K562 (cell line): ENCODE data around the gene FOSL1. TPM values are rescaled to one million over a fixed set of nuclear protein-coding genes. Genes with fewer than 3 reads are reported as not detected.

Experiments
- CHD1 ChIP-seq: fragments of 200-600 bp; sonication (generic); IDR thresholded peaks from one replicate; pipeline ENCODE4 v1.6.1; 2012; ENCODE audit warnings: mild to moderate bottlenecking, moderate library complexity, low read length, inconsistent platforms
- E2F6 ChIP-seq, 2 experiments: IDR thresholded peaks; 2 replicates each; pipeline ENCODE4 v1.6.1; 2011; ENCODE audit warnings: borderline replicate concordance in 1 of 2, control low read depth in 1 of 2, low read depth in 1 of 2, low read length in 1 of 2, mild to moderate bottlenecking in 1 of 2, mixed read lengths in 1 of 2, moderate library complexity in 1 of 2; ENCODE audit not compliant: insufficient read depth in 1 of 2, insufficient read length in 1 of 2, poor library complexity in 1 of 2, severe bottlenecking in 1 of 2; ENCODE audit errors: extremely low read depth in 1 of 2
- E2F8 ChIP-seq: fragments of 450-650 bp; IDR thresholded peaks from 2 replicates; pipeline ENCODE4 v1.7.1; 2018; ENCODE audit warnings: mild to moderate bottlenecking, low read depth; ENCODE audit not compliant: partially characterized antibody
- ELF1 ChIP-seq: fragments of 200-800 bp; sonication (Bioruptor generic); IDR thresholded peaks from 2 replicates; pipeline ENCODE4 v1.6.1; 2016; ENCODE audit warnings: missing genetic modification characterization, missing compliant biosample characterization
- EP400 ChIP-seq: fragments of 450-650 bp; IDR thresholded peaks from 2 replicates; pipeline ENCODE4 v1.6.1; 2017; ENCODE audit warnings: antibody characterized with exemption, mild to moderate bottlenecking, moderate library complexity
- HCFC1 ChIP-seq: IDR thresholded peaks from 2 replicates; pipeline ENCODE4 v1.6.1; 2012; ENCODE audit warnings: low read depth, low read length, improper control_type of control experiment
- LCOR ChIP-seq: sonication (generic); formaldehyde crosslinking; IDR thresholded peaks from 2 replicates; pipeline ENCODE4 v1.8.0; 2022; ENCODE audit warnings: mild to moderate bottlenecking, missing genetic modification reagents
- MCM7 ChIP-seq, 2 experiments: fragments of 450-650 bp; IDR thresholded peaks; 2 replicates each; pipeline ENCODE4 v1.6.1; 2016 to 2018
- MEIS2 ChIP-seq: fragments of 450-650 bp; IDR thresholded peaks from 2 replicates; pipeline ENCODE4 v1.6.1; 2014; ENCODE audit warnings: mild to moderate bottlenecking; ENCODE audit not compliant: partially characterized antibody
- MTA1 ChIP-seq: fragments of 450-650 bp; IDR thresholded peaks from 2 replicates; pipeline ENCODE4 v1.6.1; 2017; ENCODE audit warnings: borderline replicate concordance
- MTA2 ChIP-seq: fragments of 450-650 bp; IDR thresholded peaks from 2 replicates; pipeline ENCODE4 v1.6.1; 2016; ENCODE audit warnings: low read depth
- PHF8 ChIP-seq: fragments of 200-600 bp; sonication (generic); IDR thresholded peaks from 2 replicates; pipeline ENCODE4 v1.6.1; 2012; ENCODE audit warnings: mixed run types, mild to moderate bottlenecking, inconsistent platforms, low read length, moderate library complexity, borderline replicate concordance
- RBM15 ChIP-seq: fragments of 200-400 bp; formaldehyde crosslinking; IDR thresholded peaks from 2 replicates; pipeline ENCODE4 v1.6.1; 2018; ENCODE audit warnings: mild to moderate bottlenecking, low read length, moderate library complexity; ENCODE audit not compliant: insufficient read depth
- SIN3B ChIP-seq: fragments of 450-650 bp; IDR thresholded peaks from 2 replicates; pipeline ENCODE4 v1.6.1; 2017; ENCODE audit warnings: low read depth, mild to moderate bottlenecking, moderate library complexity
- SUPT5H ChIP-seq: fragments of 450-650 bp; IDR thresholded peaks from 2 replicates; pipeline ENCODE4 v1.6.1; 2016
- TCF3 ChIP-seq: sonication (generic); formaldehyde crosslinking; IDR thresholded peaks from 2 replicates; pipeline ENCODE4 v1.4.0; 2020; ENCODE audit warnings: mild to moderate bottlenecking, missing genetic modification reagents
- TEAD4 ChIP-seq, 2 experiments: sonication (generic) in 1 of 2; formaldehyde crosslinking in 1 of 2; IDR thresholded peaks; 2 replicates each; pipeline versions ENCODE4 v1.6.1 to v1.8.0; 2012 to 2022; ENCODE audit warnings: borderline replicate concordance in 1 of 2, inconsistent platforms in 1 of 2, low read length in 1 of 2, mild to moderate bottlenecking in 1 of 2, missing genetic modification reagents in 1 of 2
- ZBTB12 ChIP-seq: fragments of 250-450 bp; sonication (Bioruptor Pico); IDR thresholded peaks from 2 replicates; pipeline ENCODE4 v1.4.0; 2020
- ZFX ChIP-seq: sonication (generic); formaldehyde crosslinking; IDR thresholded peaks from 2 replicates; pipeline ENCODE4 v1.8.0; 2022; ENCODE audit warnings: mild to moderate bottlenecking, missing genetic modification reagents, moderate library complexity
- ZNF124 ChIP-seq: sonication (generic); formaldehyde crosslinking; IDR thresholded peaks from 2 replicates; pipeline ENCODE4 v1.8.1; 2022; ENCODE audit warnings: missing genetic modification reagents
- ZNF354B ChIP-seq: fragments of 250-450 bp; sonication (Bioruptor Pico); IDR thresholded peaks from 2 replicates; pipeline ENCODE4 v1.4.0; 2020
- ZNF57 ChIP-seq: fragments of 450-650 bp; formaldehyde crosslinking; IDR thresholded peaks from 2 replicates; pipeline ENCODE4 v1.4.0; 2020; ENCODE audit warnings: mild to moderate bottlenecking, moderate library complexity
- ZNF586 ChIP-seq: fragments of 450-650 bp; formaldehyde crosslinking; conservative IDR thresholded peaks from 2 replicates; pipeline ENCODE4 v1.4.0; 2020; ENCODE audit warnings: mild to moderate bottlenecking, moderate library complexity
- ZNF780A ChIP-seq: fragments of 250-450 bp; sonication (Bioruptor Pico); IDR thresholded peaks from 2 replicates; pipeline ENCODE4 v1.5.0; 2021; ENCODE audit warnings: mild to moderate bottlenecking
- polyA plus RNA-seq, 8 experiments: library from polyadenylated mRNA; depleted of rRNA in 4 of 8; stranded (reverse) in 5 of 8; unstranded in 3 of 8; fragments of >200 nt; fragmentation: Nextera tagmentation in 2 of 8; fragmentation: Illumina TruSeq in 1 of 8; extraction: Ambion mirVana in 2 of 8; extraction: Trizol in 1 of 8; gene quantifications; 2 replicates each; pipeline versions ENCODE4 v1.2.1 to v1.2.3, GENCODE V29; 2011 to 2014; ENCODE audit warnings: inconsistent platforms in 1 of 8, missing spikeins in 1 of 8
- total RNA-seq, 7 experiments: library from RNA; depleted of rRNA in 6 of 7; stranded (reverse); fragments of >200 nt in 6 of 7; fragmentation: Illumina TruSeq in 2 of 7; extraction: Trizol in 2 of 7; gene quantifications; 2 replicates each; pipeline versions ENCODE4 v1.2.1 to v1.2.3, GENCODE V29; 2011 to 2021; ENCODE audit warnings: low replicate concordance in 1 of 7

FOSL1 gene
- total and polyA plus RNA-seq, 9 of the 15 experiments (the other 6 are each of a cell fraction or from before 2014, with no cell fraction given) = 3.5 to 39.6 (median 10.0) TPM

GRCh38 chr11:65890324-65891218, 9.6 kb downstream of the FOSL1 start, which contains the start of gene CCDC85B (continued):
- TF ChIP-seq ELF1 (tag) = no peak
- no peak for TF ChIP-seq ZNF780A (CRISPR knock-in tag)
- no peak for TF ChIP-seq MTA1
- TF ChIP-seq ZBTB12 (CRISPR knock-in tag) = no peak; the same call in 1 of the 2 replicates
- no peak for TF ChIP-seq MTA2
- no peak for TF ChIP-seq ZNF124 (CRISPR knock-in tag)
- no peak for TF ChIP-seq RBM15
- peak; percentile 90; the same call in 1 of the 2 replicates for TF ChIP-seq PHF8
- no peak; the same call in 1 of the 2 replicates for TF ChIP-seq TEAD4 (IDR thresholded peaks at IDR 0.05; ENCODE audit: low read length)
- no peak for TF ChIP-seq TEAD4 (CRISPR knock-in tag; IDR thresholded peaks at IDR 0.05; ENCODE audit: borderline replicate concordance)
- TF ChIP-seq ZNF57 (CRISPR knock-in tag) = 0 out of 2 replicates have a peak, but pooled peaks have one; percentile 2
- TF ChIP-seq E2F6 (IDR thresholded peaks at IDR 0.05; ENCODE audit: borderline replicate concordance in 1 of 2, extremely low read depth in 1 of 2, insufficient read depth in 1 of 2, insufficient read length in 1 of 2, low read depth in 1 of 2, low read length in 1 of 2, poor library complexity in 1 of 2, severe bottlenecking in 1 of 2) = peak; percentile 80 to 98
- TF ChIP-seq TCF3 = no peak; the same call in 1 of the 2 replicates
- no peak for TF ChIP-seq LCOR (CRISPR knock-in tag)
- peak; percentile 57; the same call in 1 of the 2 replicates for TF ChIP-seq EP400
- peak; percentile 82 for TF ChIP-seq CHD1
- peak; percentile 77 for TF ChIP-seq SIN3B
- no peak for TF ChIP-seq HCFC1
- peak; percentile 84 for TF ChIP-seq MEIS2
- no peak for TF ChIP-seq ZNF354B (CRISPR knock-in tag)
- TF ChIP-seq ZFX (CRISPR knock-in tag) = peak; percentile 77
- TF ChIP-seq SUPT5H = peak; percentile 54
- TF ChIP-seq ZNF586 = peak; percentile 57; the same call in 1 of the 2 replicates
- TF ChIP-seq MCM7 (IDR thresholded peaks at IDR 0.05) = no peak
- TF ChIP-seq E2F8 = no peak
